HepG2 (cell line): ENCODE results near the gene SOBP. TPM values are rescaled to one million over a fixed set of nuclear protein-coding genes. Genes with fewer than 3 reads are reported as not detected.

ENCODE experiments used
- BCLAF1 ChIP-seq: fragments of 450-650 bp; IDR thresholded peaks from 2 replicates; pipeline ENCODE4 v1.6.1; 2017; ENCODE audit warnings: mild to moderate bottlenecking
- DPF2 ChIP-seq: sonication (generic); formaldehyde crosslinking; IDR thresholded peaks from 2 replicates; pipeline ENCODE4 v1.4.0; 2020; ENCODE audit warnings: mild to moderate bottlenecking, low read depth, missing genetic modification reagents, borderline replicate concordance
- ETV5 ChIP-seq: IDR thresholded peaks from 2 replicates; pipeline ENCODE4 v1.6.1; 2018; ENCODE audit warnings: missing biosample characterization, missing genetic modification reagents, inconsistent platforms, borderline replicate concordance
- HMGA1 ChIP-seq: sonication (generic); formaldehyde crosslinking; conservative IDR thresholded peaks from 2 replicates; pipeline ENCODE4 v1.4.0; 2020; ENCODE audit warnings: missing genetic modification reagents
- HOXA5 ChIP-seq: sonication (generic); formaldehyde crosslinking; IDR thresholded peaks from 2 replicates; pipeline ENCODE4 v1.4.0; 2020; ENCODE audit warnings: missing genetic modification reagents
- HOXA7 ChIP-seq: sonication (generic); formaldehyde crosslinking; IDR thresholded peaks from 2 replicates; pipeline ENCODE4 v1.8.1; 2022; ENCODE audit warnings: mild to moderate bottlenecking, missing genetic modification reagents, moderate library complexity
- KAT2B ChIP-seq: fragments of 150-350 bp; IDR thresholded peaks from 2 replicates; pipeline ENCODE4 v1.6.1; 2014; ENCODE audit warnings: low read depth, low read length, borderline replicate concordance
- KLF13 ChIP-seq: sonication (generic); formaldehyde crosslinking; IDR thresholded peaks from 2 replicates; pipeline ENCODE4 v1.4.0; 2020; ENCODE audit warnings: mild to moderate bottlenecking, missing genetic modification reagents
- MTF2 ChIP-seq: sonication (generic); formaldehyde crosslinking; IDR thresholded peaks from 2 replicates; pipeline ENCODE4 v1.5.0; 2020; ENCODE audit warnings: missing genetic modification reagents, borderline replicate concordance
- RFXAP ChIP-seq: sonication (generic); formaldehyde crosslinking; IDR thresholded peaks from 2 replicates; pipeline ENCODE4 v1.4.0; 2020; ENCODE audit warnings: missing genetic modification reagents, borderline replicate concordance
- SYNCRIP ChIP-seq: fragments of 200-400 bp; formaldehyde crosslinking; IDR thresholded peaks from 2 replicates; pipeline ENCODE4 v1.6.1; 2018; ENCODE audit warnings: mild to moderate bottlenecking, low read depth, low read length; ENCODE audit not compliant: insufficient read depth
- TRIM22 ChIP-seq: fragments of 450-650 bp; IDR thresholded peaks from 2 replicates; pipeline ENCODE4 v1.6.1; 2017
- ZFP91 ChIP-seq: sonication (generic); formaldehyde crosslinking; IDR thresholded peaks from 2 replicates; pipeline ENCODE4 v1.9.0; 2022; ENCODE audit warnings: missing genetic modification reagents, mild to moderate bottlenecking, borderline replicate concordance
- ZNF317 ChIP-seq: sonication (generic); formaldehyde crosslinking; IDR thresholded peaks from 2 replicates; pipeline ENCODE4 v1.5.0; 2020; ENCODE audit warnings: mild to moderate bottlenecking, missing genetic modification reagents
- polyA plus RNA-seq, 8 experiments: library from polyadenylated mRNA; depleted of rRNA in 3 of 8; stranded (reverse) in 7 of 8; unstranded in 1 of 8; fragments of >200 nt; fragmentation: Illumina TruSeq in 4 of 8; extraction: Trizol in 4 of 8; gene quantifications; 2 replicates each; pipeline versions ENCODE4 v1.2.1 to v1.2.3, GENCODE V29; 2011 to 2016; ENCODE audit warnings: low read depth in 4 of 8, missing spikeins in 1 of 8, mixed read lengths in 1 of 8; ENCODE audit not compliant: insufficient read depth in 1 of 8
- total RNA-seq, 5 experiments: library from RNA; depleted of rRNA; stranded (reverse); fragments of >200 nt; fragmentation: Illumina TruSeq; extraction: Trizol; gene quantifications; 2 replicates each; pipeline ENCODE4 v1.2.3, GENCODE V29; 2016; ENCODE audit warnings: low read depth in 1 of 5
- TF ChIP-seq, protein P1 (sequence below): conservative IDR thresholded peaks from 2 replicates; pipeline ENCODE4 v1.6.1; 2018; ENCODE audit warnings: missing genetic modification reagents

SOBP gene
- total and polyA plus RNA-seq, 2 of the 13 experiments (the other 11 are each of a cell fraction or from before 2014, with no cell fraction given): 1.5 to 6.9 TPM

DNA sequence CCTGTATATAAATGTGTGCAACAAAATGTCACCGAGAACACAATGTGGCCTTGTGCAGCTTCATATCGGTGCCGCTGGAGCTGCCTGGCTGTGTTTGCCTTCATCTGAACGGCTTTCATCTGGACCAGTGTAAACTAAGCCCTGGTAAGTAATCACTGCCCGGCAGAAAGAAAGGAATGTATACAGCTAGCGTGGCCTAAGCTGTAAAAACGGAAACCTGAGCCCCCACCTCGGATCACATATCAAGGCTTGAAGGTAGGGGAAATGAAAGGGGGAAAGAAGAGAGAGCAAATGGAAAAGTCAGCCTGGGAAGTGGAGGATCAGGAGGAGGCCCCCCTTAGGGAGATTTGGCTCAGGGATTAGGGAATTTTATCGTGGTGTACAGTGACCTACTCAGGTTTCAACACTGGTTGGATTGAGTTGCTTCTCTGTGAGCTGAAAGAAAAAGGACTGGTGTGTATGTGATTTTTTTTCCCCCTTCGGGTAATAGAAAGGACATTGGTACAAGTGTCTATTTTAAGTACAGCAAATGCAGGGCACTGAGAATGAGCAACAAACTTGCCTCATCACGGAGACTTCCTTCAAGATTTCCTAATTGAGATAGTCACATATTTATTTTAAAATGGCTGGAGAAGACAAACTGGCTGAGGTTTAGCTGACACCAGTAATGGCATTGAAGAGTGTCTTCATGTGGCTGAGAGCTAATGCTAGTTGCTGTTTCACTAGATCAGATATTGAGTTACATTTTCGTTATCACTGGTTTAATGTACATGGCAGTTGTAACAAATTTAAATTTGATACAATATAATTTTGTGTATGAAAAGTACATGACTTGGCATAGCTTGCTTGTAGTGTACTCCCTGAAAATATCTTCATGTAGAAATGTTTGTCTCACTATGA, 3.5 kb downstream of the SOBP start (continued):
- TF ChIP-seq SYNCRIP (no peak), ZFP91 (CRISPR knock-in tag) (no peak), KAT2B (no peak), ETV5 (peak; percentile 52; the same call in 1 of the 2 replicates), HMGA1 (CRISPR knock-in tag) (no peak), HOXA5 (CRISPR knock-in tag) (peak; percentile 66; the same call in 1 of the 2 replicates), BCLAF1 (no peak), RFXAP (CRISPR knock-in tag) (no peak; the same call in 1 of the 2 replicates), HOXA7 (CRISPR knock-in tag) (no peak), MTF2 (CRISPR knock-in tag) (no peak), KLF13 (CRISPR knock-in tag) (no peak), TRIM22 (no peak), ZNF317 (CRISPR knock-in tag) (no peak), DPF2 (peak; percentile 83)
- TF ChIP-seq, protein P1, sequence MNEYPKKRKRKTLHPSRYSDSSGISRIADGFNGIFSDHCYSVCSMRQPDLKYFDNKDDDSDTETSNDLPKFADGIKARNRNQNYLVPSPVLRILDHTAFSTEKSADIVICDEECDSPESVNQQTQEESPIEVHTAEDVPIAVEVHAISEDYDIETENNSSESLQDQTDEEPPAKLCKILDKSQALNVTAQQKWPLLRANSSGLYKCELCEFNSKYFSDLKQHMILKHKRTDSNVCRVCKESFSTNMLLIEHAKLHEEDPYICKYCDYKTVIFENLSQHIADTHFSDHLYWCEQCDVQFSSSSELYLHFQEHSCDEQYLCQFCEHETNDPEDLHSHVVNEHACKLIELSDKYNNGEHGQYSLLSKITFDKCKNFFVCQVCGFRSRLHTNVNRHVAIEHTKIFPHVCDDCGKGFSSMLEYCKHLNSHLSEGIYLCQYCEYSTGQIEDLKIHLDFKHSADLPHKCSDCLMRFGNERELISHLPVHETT (CRISPR knock-in tag): 0 out of 2 replicates have a peak, but pooled peaks have one; percentile 46
